ENCODE results near the gene ERI2.
"Not testable (repeated sequence)": the region's sequence is repeated elsewhere in the genome, so short reads cannot be mapped to it uniquely, and the experiment has no call there.

Gene ERI2

DNA sequence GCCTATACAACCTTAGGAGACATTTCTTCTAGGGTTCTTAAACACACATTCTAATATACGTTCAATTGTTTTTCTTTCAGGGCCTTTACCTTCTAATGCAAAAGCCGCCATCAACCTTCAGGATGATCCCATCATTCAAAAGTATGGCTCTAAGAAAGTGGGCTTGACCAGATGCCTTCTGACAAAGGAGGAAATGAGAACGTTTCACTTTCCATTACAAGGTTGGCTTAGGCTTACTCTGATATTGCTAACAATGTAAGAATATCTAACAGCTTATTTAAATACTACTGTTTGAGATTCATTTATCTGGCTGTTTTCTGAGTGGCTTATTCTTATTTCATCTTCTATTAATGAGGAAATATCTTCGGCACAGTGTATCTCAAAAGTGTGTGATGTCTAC is 15.4 kb upstream of the ERI2 start:
- DNase-seq (ENCODE audit: extremely low read depth in 1 of 2, low read depth in 1 of 2) = no peak

GRCh38 chr16:20818929-20819585 is 12.8 kb upstream of the ERI2 start:
- DNase-seq (ENCODE audit: extremely low read depth in 1 of 2, low read depth in 1 of 2) = no peak

- DNase-seq (ENCODE audit: extremely low read depth in 1 of 2, low read depth in 1 of 2) = no peak
Observed at GRCh38 chr16:20814784-20815183, 8.5 kb upstream of the ERI2 start.

DNA sequence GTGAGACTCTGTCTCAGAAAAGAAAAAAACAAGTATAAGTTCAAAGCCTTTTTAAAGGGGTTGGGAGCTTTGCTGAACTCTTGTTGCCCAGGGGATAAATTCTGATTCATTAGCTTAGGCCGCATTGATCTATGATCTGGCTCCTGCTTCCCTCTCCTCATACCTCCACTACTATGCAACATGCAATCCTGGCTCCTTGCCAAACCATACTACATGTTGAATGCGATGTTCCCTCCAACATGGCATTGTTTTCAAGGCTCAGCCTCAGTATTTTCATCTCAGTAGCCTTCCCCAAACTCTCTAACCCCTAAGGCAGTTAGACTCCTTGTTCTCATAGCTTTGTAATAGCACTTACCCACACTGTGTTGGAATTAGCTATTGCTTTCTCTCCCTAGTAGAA is 6.2 kb upstream of the ERI2 start:
- no peak for DNase-seq (ENCODE audit: extremely low read depth in 1 of 2, low read depth in 1 of 2)

GRCh38 chr16:20811889-20812439 is 5.7 kb upstream of the ERI2 start:
- DNase-seq (ENCODE audit: extremely low read depth in 1 of 2, low read depth in 1 of 2) = no peak

DNA sequence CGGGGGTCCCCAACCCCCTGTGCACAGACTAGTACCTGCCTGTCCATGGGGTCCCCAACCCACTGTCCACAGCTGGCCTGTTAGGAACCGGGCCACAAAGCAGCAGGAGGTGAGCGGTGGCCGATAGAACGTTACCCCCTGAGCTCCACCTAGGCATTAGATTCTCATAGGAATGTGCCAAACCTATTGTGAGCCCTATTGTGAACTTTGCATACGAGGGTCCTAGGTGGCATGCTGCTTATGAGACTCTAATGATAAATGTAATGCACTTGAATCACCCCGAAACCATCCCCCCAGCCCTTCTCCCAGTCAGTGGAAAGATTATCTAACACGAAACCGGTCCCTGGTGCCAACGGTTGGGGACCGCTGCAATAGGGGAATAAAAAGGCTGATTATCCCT is 1.6 kb upstream of the ERI2 start:
- DNase-seq (ENCODE audit: extremely low read depth in 1 of 2, low read depth in 1 of 2) = no peak

- DNase-seq (ENCODE audit: extremely low read depth in 1 of 2, low read depth in 1 of 2) = not testable (repeated sequence)
Observed at GRCh38 chr16:20805684-20806167, 546 bp downstream of the ERI2 start.

- no peak for DNase-seq (ENCODE audit: extremely low read depth in 1 of 2, low read depth in 1 of 2)
Observed at GRCh38 chr16:20803561-20804214, 2.6 kb downstream of the ERI2 start.

DNA sequence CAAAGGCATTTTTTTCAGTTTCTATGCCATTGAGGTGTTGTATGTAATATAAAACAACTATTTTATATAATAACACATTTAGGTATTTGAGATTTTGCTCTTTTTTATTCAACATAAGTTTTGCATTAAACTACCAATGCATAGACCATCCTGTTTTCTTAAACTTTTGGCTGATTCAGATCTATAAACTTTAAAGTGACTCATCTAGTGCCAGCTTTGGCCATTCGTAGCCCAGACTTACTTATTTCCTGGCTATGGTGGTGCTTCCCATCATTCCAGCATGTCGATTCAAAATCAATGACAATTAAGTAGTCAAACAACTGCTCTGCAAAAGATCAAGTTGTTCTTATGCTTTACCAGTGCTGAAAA is 3.1 kb downstream of the ERI2 start:
- DNase-seq (ENCODE audit: extremely low read depth in 1 of 2, low read depth in 1 of 2) = no peak

- DNase-seq (ENCODE audit: extremely low read depth in 1 of 2, low read depth in 1 of 2) = no peak
Observed at GRCh38 chr16:20801278-20801677, 5.0 kb downstream of the ERI2 start.

DNA sequence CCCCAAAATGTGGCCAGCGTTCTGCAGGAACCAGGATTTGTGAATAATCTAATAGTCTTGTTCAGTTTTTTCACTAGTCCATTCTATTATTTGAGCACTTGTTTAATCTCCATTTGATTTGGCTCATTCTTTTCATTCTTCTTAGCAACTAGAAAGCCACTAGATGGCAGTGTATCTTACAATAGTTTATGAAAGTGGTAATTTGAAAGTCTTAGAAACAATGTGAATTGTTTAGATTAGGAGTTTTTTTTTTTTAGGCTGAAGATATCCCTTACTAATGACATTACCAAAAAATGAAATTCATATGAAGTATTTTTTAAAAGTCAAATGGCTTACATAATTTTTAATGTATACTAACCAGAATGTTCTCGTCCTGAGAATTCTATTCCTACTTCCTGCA is 6.7 kb downstream of the ERI2 start:
- DNase-seq (ENCODE audit: extremely low read depth in 1 of 2, low read depth in 1 of 2) = no peak

GRCh38 chr16:20798364-20798763 is 7.9 kb downstream of the ERI2 start:
- DNase-seq (ENCODE audit: extremely low read depth in 1 of 2, low read depth in 1 of 2) = no peak

DNA sequence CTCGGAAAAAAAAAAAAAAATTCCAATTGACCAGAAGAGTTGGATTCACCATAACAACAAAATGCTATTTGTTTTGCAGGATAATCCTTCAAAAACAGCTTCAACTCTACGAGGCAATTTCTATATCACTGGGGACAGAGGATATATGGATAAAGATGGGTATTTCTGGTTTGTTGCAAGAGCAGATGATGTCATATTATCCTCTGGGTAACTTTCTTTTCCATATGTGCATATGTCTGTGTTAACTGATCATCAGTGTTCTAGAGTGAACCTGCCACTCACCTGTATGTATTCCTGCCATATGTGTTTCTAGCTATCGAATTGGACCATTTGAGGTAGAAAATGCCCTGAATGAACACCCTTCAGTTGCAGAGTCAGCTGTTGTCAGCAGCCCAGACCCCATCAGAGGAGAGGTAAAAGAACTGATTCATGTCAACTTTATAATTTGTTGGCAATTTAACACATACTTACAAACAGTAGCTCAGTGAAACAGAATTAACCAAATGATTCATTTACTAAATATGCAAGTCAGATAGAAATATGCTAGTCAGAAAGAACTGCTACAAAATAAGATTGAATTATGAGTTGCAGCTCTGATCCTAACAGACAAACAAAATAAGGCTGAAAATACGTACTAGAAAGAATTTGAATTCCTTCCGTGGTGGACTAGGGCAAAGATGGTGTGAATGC is 14.2 kb downstream of the ERI2 start:
- DNase-seq (ENCODE audit: extremely low read depth in 1 of 2, low read depth in 1 of 2) = no peak

GRCh38 chr16:20789130-20789529 is 17.1 kb downstream of the ERI2 start:
- no peak for DNase-seq (ENCODE audit: extremely low read depth in 1 of 2, low read depth in 1 of 2)

- no peak for DNase-seq (ENCODE audit: extremely low read depth in 1 of 2, low read depth in 1 of 2)
Observed at GRCh38 chr16:20784204-20784603, 22.1 kb downstream of the ERI2 start.

GRCh38 chr16:20782470-20782869 is 23.8 kb downstream of the ERI2 start:
- DNase-seq (ENCODE audit: extremely low read depth in 1 of 2, low read depth in 1 of 2) = no peak

GRCh38 chr16:20781697-20782096 is 24.6 kb downstream of the ERI2 start:
- no peak for DNase-seq (ENCODE audit: extremely low read depth in 1 of 2, low read depth in 1 of 2)

- DNase-seq (ENCODE audit: extremely low read depth in 1 of 2, low read depth in 1 of 2) = peak; percentile 20 to 45
Observed at GRCh38 chr16:20774703-20775362, 31.4 kb downstream of the ERI2 start.

DNA sequence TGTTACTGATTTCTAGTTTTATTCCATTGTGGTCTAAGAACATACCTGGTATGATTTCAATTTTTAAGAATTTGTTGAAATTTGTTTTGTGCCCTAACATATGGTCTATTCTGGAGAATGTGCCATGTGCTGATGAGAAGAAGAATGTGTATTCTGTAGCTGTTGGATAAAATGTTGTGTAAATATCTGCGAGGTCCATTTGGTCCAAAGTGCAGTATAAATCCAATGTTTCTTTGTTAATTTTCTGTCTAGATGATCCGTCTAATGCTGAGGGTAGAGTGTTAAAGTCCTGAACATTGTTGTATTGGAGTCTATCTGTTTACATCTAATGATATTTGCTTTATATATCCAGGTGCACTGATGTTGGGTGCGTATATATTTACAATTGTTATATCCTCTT is 32.6 kb downstream of the ERI2 start:
- no peak for DNase-seq (ENCODE audit: extremely low read depth in 1 of 2, low read depth in 1 of 2)

DNA sequence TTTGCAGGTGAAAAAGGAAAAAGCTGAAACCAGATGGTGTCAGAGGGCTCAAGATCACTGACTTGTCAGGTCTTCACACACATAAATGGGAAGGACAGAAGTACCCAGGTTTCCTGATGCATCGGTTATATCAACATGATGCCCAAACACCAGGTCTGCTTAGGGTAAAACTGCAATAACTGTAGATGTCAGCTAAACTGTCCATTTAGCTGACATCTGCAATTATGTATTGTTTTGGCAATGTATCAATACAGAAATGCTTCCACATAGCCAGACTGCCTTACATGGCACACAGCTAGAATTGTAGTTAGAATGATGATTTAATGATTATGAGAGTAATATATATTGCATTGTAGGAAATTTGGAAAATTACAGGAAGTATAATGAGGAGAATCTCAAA is 37.5 kb downstream of the ERI2 start:
- no peak for DNase-seq (ENCODE audit: extremely low read depth in 1 of 2, low read depth in 1 of 2)

DNA sequence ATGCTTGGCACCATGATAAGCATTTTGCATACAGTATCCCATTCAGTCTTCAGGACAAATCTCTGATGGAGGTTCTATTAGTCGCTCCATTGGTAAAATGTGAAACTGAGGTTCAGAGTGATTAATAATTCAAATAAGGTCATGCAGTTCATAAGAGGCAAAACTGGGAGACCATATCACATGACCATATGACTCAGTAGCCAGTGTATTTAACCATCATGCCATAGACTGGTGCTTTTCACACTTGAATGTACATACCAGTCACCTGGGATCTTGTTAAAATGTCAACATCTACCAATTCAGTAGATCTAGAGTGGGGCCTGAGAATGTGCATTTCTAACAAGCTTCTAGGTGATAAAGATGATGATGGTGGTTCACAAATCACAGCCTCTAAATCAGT is 38.2 kb downstream of the ERI2 start:
- DNase-seq (ENCODE audit: extremely low read depth in 1 of 2, low read depth in 1 of 2) = no peak
